Activated T-cell treated with anti-CD3 and anti-CD28 coated beads, Interleukin-2, amount 50 U/mL, for 24 hours (primary cell): ENCODE data around the gene DYRK1A.

Source experiments
- DNase-seq: peaks from one replicate; pipeline ENCODE4 v3.0.0-alpha.2; 2020
- H3K27ac Mint-ChIP-seq: 2 replicates; pipeline ENCODE4 v1.8.0; 2020; ENCODE audit warnings: mild to moderate bottlenecking, mixed read lengths
- H3K27me3 Mint-ChIP-seq: 2 replicates; pipeline ENCODE4 v1.8.0; 2020; ENCODE audit warnings: mixed read lengths
- H3K36me3 Mint-ChIP-seq: 2 replicates; pipeline ENCODE4 v1.8.0; 2020; ENCODE audit warnings: low read depth, mixed read lengths
- H3K4me1 Mint-ChIP-seq: 2 replicates; pipeline ENCODE4 v1.8.0; 2020; ENCODE audit warnings: low read depth, mixed read lengths
- H3K4me3 Mint-ChIP-seq: 2 replicates; pipeline ENCODE4 v1.8.0; 2020; ENCODE audit warnings: mild to moderate bottlenecking, moderate library complexity, mixed read lengths
- H3K9me3 Mint-ChIP-seq: 2 replicates; pipeline ENCODE4 v1.8.0; 2020; ENCODE audit warnings: mixed read lengths

DYRK1A gene

DNA sequence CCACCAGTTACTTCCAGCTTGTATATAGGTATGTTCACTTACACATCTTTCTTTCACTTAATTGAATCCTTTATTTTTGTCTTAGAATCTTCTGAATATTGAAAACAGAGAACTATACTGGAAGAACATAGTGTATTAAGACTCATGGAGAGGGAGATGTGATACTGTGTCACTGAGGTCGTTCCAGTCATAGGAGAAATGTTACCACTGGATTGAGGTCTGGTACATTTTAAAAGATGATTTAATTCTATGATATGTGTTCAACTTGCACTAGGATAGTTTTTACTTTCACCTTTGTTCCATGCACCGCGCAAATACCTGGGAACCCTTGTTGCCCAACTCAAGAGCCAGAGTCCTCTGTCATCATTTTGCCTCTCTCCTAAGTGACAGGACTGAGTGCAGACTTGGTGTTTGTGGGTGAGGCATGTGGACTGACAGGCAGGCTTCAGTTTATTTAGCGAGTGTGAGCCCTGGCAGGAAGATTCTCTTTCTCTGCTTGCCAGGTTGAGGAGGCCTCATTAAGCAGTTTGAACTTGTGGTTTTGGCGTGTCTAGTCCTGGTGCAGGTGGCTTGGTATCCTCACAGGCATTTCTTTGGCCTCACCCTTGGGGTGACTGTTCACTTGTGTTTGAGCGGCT is 63.7 kb downstream of the DYRK1A start:
- Mint-ChIP-seq H3K4me1 (peaks cover 73% of the 10 kb centered on the region), H3K4me3 (no peak overlapping the region), H3K27ac (peak overlapping the region; percentile 74), H3K36me3 (peaks cover 77% of the 10 kb centered on the region), H3K27me3 (no peaks in the 10 kb centered on the region), H3K9me3 (no peaks in the 10 kb centered on the region)
- DNase-seq: no peak

DNA sequence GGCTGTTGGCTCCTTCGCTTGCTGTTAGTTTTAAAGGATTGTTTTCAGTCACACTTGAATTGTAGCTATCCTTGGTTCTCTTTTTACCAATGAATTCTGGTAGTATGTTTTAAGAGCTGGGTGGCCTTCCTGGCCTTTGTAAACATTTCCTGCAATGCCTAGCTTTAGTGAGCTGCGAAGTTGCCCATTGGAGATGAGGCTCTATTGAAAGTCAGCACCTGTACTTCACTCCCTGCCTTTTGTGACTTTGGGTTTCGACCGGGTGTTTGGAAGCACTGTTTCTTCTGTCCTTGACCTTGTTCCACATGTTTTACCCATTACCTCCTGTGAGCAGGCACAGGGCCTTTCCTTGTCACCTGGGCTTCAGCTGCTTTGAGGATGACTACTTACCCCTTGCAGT is 64.7 kb downstream of the DYRK1A start:
- no peak for DNase-seq
- Mint-ChIP-seq H3K4me3 (no peak overlapping the region), H3K27ac (peak overlapping the region; percentile 74), H3K27me3 (no peaks in the 10 kb centered on the region), H3K9me3 (no peaks in the 10 kb centered on the region), H3K36me3 (peaks cover 68% of the 10 kb centered on the region), H3K4me1 (peaks cover 65% of the 10 kb centered on the region)

DNA sequence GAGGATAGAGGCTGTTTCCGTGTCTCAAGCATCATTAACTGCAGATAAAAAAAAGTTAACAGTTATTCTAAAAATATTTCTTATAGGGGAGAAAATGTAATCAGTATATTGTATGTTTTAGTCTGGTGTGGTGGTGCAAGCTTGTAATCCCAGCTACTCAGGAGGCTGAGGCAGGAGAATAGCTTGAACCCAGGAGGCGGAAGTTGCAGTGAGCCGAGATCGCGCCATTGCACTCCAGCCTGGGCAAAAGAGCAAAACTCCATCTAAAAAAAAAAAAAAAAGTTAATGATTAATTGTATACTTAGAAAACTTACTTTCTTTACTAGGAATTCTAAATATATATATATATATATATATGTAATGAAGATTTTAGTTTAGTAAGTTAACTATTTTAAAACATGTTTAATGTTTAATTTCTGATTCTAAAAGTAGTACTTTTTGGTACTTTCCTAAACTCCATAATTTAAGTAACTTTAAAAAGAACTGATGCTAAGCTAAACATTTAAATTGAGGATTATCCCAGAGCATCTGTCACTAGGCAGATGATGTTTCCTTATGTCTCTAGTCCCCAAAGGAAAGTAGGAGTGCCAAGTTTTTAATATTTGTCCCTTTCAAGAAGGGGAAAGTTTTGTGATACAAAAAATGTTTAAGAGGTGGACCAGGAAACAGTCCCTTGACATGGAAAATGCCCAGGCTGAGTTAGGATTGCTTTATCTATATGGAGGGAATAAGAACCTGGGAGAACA is 66.3 kb downstream of the DYRK1A start:
- Mint-ChIP-seq H3K4me3 (no peak overlapping the region), H3K9me3 (no peaks in the 10 kb centered on the region), H3K36me3 (peaks cover 54% of the 10 kb centered on the region), H3K27me3 (no peaks in the 10 kb centered on the region), H3K27ac (peak overlapping the region; percentile 10), H3K4me1 (peaks cover 55% of the 10 kb centered on the region)
- DNase-seq: no peak

DNA sequence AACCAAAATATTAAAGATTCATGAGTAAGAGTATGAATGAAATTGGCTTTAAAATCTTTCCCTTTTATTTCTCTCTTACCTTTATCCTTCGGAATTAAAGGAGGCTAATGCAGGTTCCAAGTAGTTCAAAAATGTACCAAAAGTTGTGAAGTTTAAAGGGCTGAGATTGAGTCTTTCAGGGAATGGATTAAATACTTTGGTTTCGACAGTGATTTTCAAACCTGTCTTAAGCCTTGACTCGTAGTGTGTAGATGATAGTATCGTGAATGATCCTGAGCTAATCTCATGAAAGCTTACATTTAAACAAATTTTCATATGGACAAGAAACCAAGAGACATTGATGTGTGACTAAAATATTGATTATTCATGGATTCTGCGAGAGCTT is 66.9 kb downstream of the DYRK1A start:
- no peaks in the 10 kb centered on the region for H3K9me3 Mint-ChIP-seq
- H3K27me3 Mint-ChIP-seq: no peaks in the 10 kb centered on the region
- peaks cover 50% of the 10 kb centered on the region for H3K4me1 Mint-ChIP-seq
- no peak overlapping the region for H3K4me3 Mint-ChIP-seq
- H3K27ac Mint-ChIP-seq: peak overlapping the region; percentile 31
- H3K36me3 Mint-ChIP-seq: peaks cover 48% of the 10 kb centered on the region
- no peak for DNase-seq

DNA sequence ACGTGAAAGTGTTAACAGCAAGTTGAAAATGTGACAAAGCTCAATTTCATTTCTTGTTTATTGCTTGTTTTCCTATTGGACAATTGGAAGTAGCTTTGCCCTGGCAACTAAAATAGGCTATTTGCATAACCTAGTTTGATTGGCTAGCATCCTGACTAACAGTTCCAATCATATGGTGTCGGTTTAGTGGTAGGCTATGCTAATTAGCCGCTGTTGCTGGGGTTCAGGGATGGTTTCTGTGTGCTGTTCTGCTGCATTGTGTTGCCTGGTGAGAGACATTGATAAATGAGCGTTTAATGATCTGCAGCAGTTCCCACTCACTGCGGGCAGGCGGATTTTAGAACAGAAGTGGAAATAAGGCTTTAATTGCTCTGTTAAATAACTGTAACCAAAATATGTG is 68.5 kb downstream of the DYRK1A start:
- peaks cover 35% of the 10 kb centered on the region for H3K4me1 Mint-ChIP-seq
- H3K4me3 Mint-ChIP-seq: no peak overlapping the region
- H3K9me3 Mint-ChIP-seq: no peaks in the 10 kb centered on the region
- DNase-seq: no peak
- peaks cover 43% of the 10 kb centered on the region for H3K36me3 Mint-ChIP-seq
- no peaks in the 10 kb centered on the region for H3K27me3 Mint-ChIP-seq
- no peak overlapping the region for H3K27ac Mint-ChIP-seq

DNA sequence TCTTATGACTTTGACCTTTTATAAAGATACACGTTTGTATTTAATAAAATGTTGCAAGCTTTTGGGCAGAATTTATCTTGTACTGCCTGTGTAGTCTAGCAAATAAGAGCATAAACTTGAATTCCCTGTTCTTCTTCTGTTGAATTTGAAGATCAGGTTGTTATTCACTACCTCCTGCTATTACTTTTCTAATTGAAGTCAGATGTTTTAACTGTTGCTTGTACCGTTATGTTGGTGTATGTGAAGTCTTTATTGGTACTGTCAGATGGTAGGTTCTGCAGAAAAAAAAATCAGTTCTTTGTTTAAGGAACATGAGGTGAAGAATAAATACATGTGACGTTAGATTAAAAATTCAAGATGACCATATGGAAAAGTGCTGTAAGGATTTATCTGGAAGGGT is 69.1 kb downstream of the DYRK1A start:
- peaks cover 32% of the 10 kb centered on the region for H3K4me1 Mint-ChIP-seq
- no peaks in the 10 kb centered on the region for H3K9me3 Mint-ChIP-seq

DNA sequence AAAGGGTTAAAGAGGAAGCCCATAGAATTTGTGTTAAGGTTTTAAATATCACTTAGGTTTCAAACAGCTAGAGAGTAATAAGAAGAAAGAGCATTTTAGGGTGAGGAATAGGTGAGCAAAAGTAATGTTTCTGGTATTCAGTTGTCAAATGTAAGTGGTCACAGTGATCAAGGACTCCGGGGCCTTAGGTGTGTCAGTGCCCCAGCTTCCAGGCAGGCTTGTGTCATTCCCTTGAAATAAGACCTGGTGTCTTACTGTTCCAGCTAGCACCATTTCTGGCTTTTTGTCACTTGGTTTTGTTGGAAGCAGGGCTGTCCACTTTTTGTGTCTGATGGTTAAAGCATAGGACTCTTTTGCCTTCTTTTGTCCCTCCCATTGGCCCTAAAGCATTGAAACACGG is 69.6 kb downstream of the DYRK1A start:
- H3K27me3 Mint-ChIP-seq: no peaks in the 10 kb centered on the region
- H3K4me1 Mint-ChIP-seq: peaks cover 32% of the 10 kb centered on the region
- H3K4me3 Mint-ChIP-seq: no peak overlapping the region
- H3K27ac Mint-ChIP-seq: no peak overlapping the region
- H3K9me3 Mint-ChIP-seq: no peaks in the 10 kb centered on the region
- no peak for DNase-seq
- peaks cover 32% of the 10 kb centered on the region for H3K36me3 Mint-ChIP-seq

More for the DNA sequence above, 69.1 kb downstream of the DYRK1A start:
- Mint-ChIP-seq H3K27ac (no peak overlapping the region), H3K4me3 (no peak overlapping the region), H3K27me3 (no peaks in the 10 kb centered on the region), H3K36me3 (peaks cover 37% of the 10 kb centered on the region)
- no peak for DNase-seq

DNA sequence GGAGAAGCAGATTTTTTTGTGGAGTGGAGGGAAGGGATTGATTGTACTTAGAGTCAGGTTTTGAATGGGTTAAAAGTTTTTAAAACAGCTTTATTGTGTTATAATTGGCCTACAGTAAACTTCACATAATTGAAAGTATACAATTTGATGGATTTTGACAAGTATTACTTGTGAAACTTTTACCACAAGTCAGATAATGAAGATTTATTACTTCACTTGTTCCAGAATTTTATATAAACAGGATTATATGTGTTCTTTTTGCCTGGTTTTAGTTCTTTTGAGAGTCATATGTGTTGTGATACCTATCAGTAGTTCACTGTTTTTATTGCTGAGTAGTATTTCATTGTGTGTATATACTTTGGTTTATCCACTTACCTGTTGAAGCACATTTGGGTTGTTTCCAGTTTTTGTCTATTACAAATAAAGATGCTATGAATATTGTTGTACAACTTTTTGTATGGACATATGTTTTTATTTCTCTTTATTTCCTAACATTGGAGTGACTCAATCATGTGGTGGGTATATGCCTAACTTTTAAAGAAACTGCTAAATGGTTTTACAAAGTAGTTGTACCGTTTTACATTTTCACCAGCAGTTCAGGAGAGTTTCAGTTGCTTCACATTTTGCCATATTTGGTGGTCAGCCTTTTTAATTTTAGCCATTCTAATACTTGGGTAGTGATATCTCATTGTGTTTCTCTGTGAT is 71.0 kb downstream of the DYRK1A start:
- no peaks in the 10 kb centered on the region for H3K9me3 Mint-ChIP-seq
- DNase-seq: no peak
- peaks cover 34% of the 10 kb centered on the region for H3K4me1 Mint-ChIP-seq
- peak overlapping the region; percentile 9 for H3K27ac Mint-ChIP-seq
- H3K4me3 Mint-ChIP-seq: no peak overlapping the region
- H3K27me3 Mint-ChIP-seq: no peaks in the 10 kb centered on the region
- peaks cover 21% of the 10 kb centered on the region for H3K36me3 Mint-ChIP-seq

DNA sequence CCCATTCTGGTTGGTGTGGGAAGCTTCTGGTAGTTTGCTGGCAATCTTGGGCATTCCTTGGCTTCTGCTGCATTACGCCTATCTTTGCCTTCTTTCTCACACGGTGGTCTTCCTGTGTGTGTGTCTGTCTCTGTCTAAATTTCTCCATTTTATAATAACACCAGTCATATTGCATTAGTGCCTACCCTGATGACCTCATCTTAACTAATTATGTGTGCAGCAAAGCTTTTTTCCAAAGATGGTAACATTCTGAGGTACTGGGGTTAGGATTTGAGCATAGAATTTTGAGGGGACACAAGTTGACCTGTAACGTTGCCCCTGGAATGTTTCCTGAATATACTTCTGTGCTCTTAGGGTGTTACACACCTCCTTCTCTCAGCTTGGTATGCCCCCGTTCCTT is 77.1 kb downstream of the DYRK1A start:
- peak overlapping the region; percentile 59 for H3K27ac Mint-ChIP-seq
- H3K4me1 Mint-ChIP-seq: peaks cover 75% of the 10 kb centered on the region
- H3K36me3 Mint-ChIP-seq: peaks cover 19% of the 10 kb centered on the region
- no peak overlapping the region for H3K4me3 Mint-ChIP-seq
- no peak for DNase-seq
- H3K27me3 Mint-ChIP-seq: no peaks in the 10 kb centered on the region
- H3K9me3 Mint-ChIP-seq: no peaks in the 10 kb centered on the region

DNA sequence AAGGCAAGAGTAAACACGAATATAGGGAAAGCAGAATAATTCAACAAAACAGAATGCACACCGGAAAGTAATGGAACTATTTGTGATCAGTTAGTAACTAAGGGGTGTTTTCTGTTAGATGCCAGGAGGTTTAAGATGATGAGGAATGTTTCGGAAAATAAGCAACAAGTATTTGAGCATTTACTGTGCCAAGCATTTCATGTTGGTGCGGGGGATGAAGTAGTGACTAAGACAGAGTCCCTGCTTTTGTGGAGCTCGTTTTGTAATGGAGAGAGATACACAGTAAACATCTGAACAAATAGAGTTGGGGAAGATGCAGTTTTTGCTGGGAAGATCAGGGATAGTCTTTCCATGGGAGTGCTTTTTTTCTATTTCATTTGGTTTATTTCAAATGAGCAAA is 78.7 kb downstream of the DYRK1A start:
- Mint-ChIP-seq H3K9me3 (no peaks in the 10 kb centered on the region), H3K27ac (no peak overlapping the region), H3K27me3 (no peaks in the 10 kb centered on the region), H3K4me1 (peaks cover 89% of the 10 kb centered on the region), H3K4me3 (no peak overlapping the region), H3K36me3 (peaks cover 25% of the 10 kb centered on the region)
- no peak for DNase-seq

DNA sequence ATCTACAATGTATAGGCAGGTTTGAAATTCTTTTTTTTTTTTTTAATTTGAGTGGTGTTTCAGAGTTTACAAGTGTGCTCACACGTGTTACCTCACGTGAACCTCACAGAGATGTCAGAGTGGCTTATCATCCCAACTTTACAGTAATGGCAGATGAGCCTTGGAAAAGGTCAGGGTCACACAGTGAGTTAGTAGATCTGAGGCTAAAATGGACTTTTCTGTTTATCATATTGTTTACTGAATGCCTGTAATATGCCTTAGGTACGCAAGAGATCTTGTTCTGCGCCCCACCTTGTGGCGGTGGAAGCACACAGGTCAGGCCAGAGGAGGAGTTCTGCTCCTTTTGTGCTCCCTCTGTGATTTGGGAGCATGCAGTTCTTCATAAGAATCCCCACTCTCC is 80.0 kb downstream of the DYRK1A start:
- peak overlapping the region; percentile 67 for H3K27ac Mint-ChIP-seq
- H3K4me1 Mint-ChIP-seq: peaks cover 89% of the 10 kb centered on the region
- DNase-seq: no peak
- no peaks in the 10 kb centered on the region for H3K9me3 Mint-ChIP-seq
- H3K4me3 Mint-ChIP-seq: no peak overlapping the region
- peaks cover 34% of the 10 kb centered on the region for H3K36me3 Mint-ChIP-seq
- no peaks in the 10 kb centered on the region for H3K27me3 Mint-ChIP-seq

DNA sequence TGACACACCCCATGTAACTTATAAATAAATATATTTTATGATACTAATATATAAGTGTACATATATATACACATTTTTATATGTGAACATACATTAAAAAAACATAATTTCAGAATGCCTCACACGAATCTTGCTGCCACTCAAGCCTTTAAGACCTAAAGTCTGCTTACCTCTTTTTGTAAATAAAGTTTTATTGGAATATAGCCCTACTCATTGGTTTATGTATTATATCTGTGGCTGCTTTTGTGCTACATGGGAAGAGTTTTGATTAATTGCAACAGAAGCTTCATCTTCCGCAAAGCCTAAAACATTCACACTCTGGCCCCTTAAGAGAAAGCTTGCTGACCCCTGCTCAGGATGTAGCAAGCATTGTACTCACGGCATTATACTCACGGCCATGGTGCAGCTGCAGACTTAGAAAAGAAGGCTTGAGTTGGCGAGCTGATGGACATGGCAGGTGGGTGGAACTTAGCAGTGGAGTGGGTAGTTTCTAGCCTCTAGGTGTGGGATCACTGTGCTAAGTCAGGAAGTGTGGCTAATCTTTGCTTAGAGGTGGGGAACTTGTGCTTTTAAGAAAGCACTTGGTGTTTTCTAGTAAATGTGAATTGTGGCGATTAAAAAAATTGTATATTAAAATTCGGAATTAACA is 80.8 kb downstream of the DYRK1A start:
- H3K4me1 Mint-ChIP-seq: peaks cover 89% of the 10 kb centered on the region

DNA sequence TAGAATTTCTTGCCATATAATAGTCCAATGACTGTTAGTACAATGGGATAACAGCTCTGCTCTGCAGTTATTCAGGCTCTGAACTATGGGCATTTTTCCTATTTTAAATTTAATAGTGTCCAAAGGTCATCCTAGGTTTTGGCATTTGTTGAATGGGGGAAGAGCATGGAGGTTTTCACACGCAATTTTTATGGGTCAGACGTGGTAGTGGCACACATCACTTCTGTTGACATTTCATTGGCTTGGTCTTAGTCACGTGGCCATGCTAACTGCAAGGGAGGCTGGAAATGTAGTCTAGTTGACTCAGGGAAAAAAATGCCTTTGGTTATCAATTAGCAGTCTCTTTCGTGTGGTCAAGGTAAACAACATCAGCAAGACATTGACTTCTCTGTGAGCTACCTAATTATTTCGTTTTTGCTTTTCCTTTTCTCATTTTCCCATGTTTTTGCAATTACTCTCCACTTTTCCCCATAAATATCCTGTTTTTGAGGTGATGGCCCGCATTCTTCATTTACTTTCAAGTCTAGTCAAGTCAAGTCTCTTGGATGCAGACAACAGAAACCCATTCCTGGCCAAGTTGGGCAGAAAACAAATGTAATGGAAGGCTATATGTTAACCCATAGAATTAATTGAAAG is 82.8 kb downstream of the DYRK1A start:
- Mint-ChIP-seq H3K4me1 (peaks cover 82% of the 10 kb centered on the region), H3K27ac (peak overlapping the region; percentile 31), H3K27me3 (no peaks in the 10 kb centered on the region)

More for the DNA sequence above, 80.8 kb downstream of the DYRK1A start:
- no peak overlapping the region for H3K4me3 Mint-ChIP-seq
- peaks cover 43% of the 10 kb centered on the region for H3K36me3 Mint-ChIP-seq
- H3K9me3 Mint-ChIP-seq: no peaks in the 10 kb centered on the region
- no peaks in the 10 kb centered on the region for H3K27me3 Mint-ChIP-seq
- H3K27ac Mint-ChIP-seq: peak overlapping the region; percentile 80
- DNase-seq: no peak

DNA sequence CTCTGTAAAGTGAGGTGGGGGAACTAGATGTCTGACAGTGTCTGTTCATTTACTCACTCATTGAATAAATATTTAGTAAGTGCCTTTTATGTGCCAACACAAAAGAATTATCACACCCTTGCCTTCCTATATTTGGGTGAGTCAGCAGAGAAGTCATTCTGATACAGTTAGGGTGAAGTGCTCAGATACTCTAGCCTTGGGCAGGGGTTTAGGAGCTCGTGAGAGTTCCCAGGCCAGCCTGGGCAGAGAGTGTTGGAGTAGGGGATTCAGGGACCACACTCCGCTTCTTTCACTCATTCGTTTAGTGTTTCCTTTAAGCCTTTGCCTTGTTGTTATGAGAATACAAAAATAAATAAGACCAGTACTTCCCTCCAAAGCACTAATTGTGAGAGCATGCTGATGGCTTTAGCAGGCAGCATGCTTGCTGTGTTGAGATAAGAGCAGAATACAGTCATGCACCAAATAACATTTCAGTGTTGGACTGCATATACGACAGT is 83.9 kb downstream of the DYRK1A start:
- Mint-ChIP-seq H3K9me3 (no peaks in the 10 kb centered on the region), H3K27ac (peak overlapping the region; percentile 70), H3K4me3 (no peak overlapping the region), H3K27me3 (no peaks in the 10 kb centered on the region), H3K36me3 (peaks cover 48% of the 10 kb centered on the region), H3K4me1 (peaks cover 83% of the 10 kb centered on the region)
- no peak for DNase-seq

More for the DNA sequence above, 82.8 kb downstream of the DYRK1A start:
- Mint-ChIP-seq H3K9me3 (no peaks in the 10 kb centered on the region), H3K4me3 (no peak overlapping the region), H3K36me3 (peaks cover 43% of the 10 kb centered on the region)
- no peak for DNase-seq
